ENCODE measurements around the gene CRELD1. TPM values are rescaled to one million over a fixed set of nuclear protein-coding genes. Genes with fewer than 3 reads are reported as not detected.
A peak's percentile ranks its signal among the peaks of the same experiment; 100 is the strongest.

The CRELD1 gene
- total RNA-seq, 1 experiment from 2014 or later = 13.2 TPM

- CTCF ChIA-PET = no interaction called here
- no peak for DNase-seq (ENCODE audit: low spot score)
- BruUV-seq (replicated peaks) = no TSS peak
- POLR2A ChIA-PET (ENCODE audit: low non-redundant PET) = no interaction called here
- Histone ChIP-seq H3K27ac (ENCODE audit: low read depth, low read length, poor library complexity, severe bottlenecking) (no peak overlapping the region), H3K27me3 (replicated peaks; ENCODE audit: insufficient read depth, low read depth, low read length, poor library complexity) (no peaks in the 10 kb centered on the region), H3K36me3 (ENCODE audit: insufficient read depth, low read length, poor library complexity, severe bottlenecking) (no peaks in the 10 kb centered on the region), H3K4me1 (ENCODE audit: insufficient read depth, low read length, poor library complexity, severe bottlenecking) (no peaks in the 10 kb centered on the region), H3K9me3 (ENCODE audit: low read depth, low read length, poor library complexity, severe bottlenecking) (no peaks in the 10 kb centered on the region), H3K4me3 (ENCODE audit: low read depth, low read length, poor library complexity, severe bottlenecking) (peak overlapping the region; percentile 60)
- intact Hi-C loops (cut with micrococcal nuclease; ENCODE audit: unreplicated experiment) = no loop called here
- TF ChIP-seq CTCF (conservative IDR thresholded peaks at IDR 0.05; ENCODE audit: low read depth, low read length) (no peak), EZH2 (IDR thresholded peaks at IDR 0.05; ENCODE audit: borderline replicate concordance, low read depth, low read length, poor library complexity, severe bottlenecking) (no peak)
These were observed 17.9 kb downstream of the CRELD1 start for GRCh38 chr3:9951598-9951961.

- TF ChIP-seq EZH2 (IDR thresholded peaks at IDR 0.05; ENCODE audit: borderline replicate concordance, low read depth, low read length, poor library complexity, severe bottlenecking) (no peak), CTCF (conservative IDR thresholded peaks at IDR 0.05; ENCODE audit: low read depth, low read length) (no peak)
- peak; percentile 61 for DNase-seq (ENCODE audit: low spot score)
- H3K9me3 ChIP-seq (ENCODE audit: low read depth, low read length, poor library complexity, severe bottlenecking) = no peaks in the 10 kb centered on the region
- ChIA-PET POLR2A (ENCODE audit: low non-redundant PET) (no interaction called here), CTCF (no interaction called here)
- H3K27ac ChIP-seq (ENCODE audit: low read depth, low read length, poor library complexity, severe bottlenecking) = no peak within 1 kb of the TSS
- BruUV-seq (replicated peaks) = no TSS peak
- H3K27me3 ChIP-seq (replicated peaks; ENCODE audit: insufficient read depth, low read depth, low read length, poor library complexity) = no peaks in the 10 kb centered on the region
- H3K36me3 ChIP-seq (ENCODE audit: insufficient read depth, low read length, poor library complexity, severe bottlenecking) = no peaks in the 10 kb centered on the region
- intact Hi-C loops (cut with micrococcal nuclease; ENCODE audit: unreplicated experiment) = no loop called here
- H3K4me1 ChIP-seq (ENCODE audit: insufficient read depth, low read length, poor library complexity, severe bottlenecking) = no peaks in the 10 kb centered on the region
- H3K4me3 ChIP-seq (ENCODE audit: low read depth, low read length, poor library complexity, severe bottlenecking) = peak within 1 kb of the TSS; percentile 60
These were observed 18.6 kb downstream of the CRELD1 start, which contains the start of gene PRRT3 for GRCh38 chr3:9951962-9952805. Gene PRRT3, minus strand, starts transcription at chr3:9952408. Its CDS starts 2,293 bp downstream, at chr3:9950115.

- Histone ChIP-seq H3K4me1 (ENCODE audit: insufficient read depth, low read length, poor library complexity, severe bottlenecking) (no peaks in the 10 kb centered on the region), H3K4me3 (ENCODE audit: low read depth, low read length, poor library complexity, severe bottlenecking) (no peak overlapping the region), H3K36me3 (ENCODE audit: insufficient read depth, low read length, poor library complexity, severe bottlenecking) (no peaks in the 10 kb centered on the region), H3K27me3 (replicated peaks; ENCODE audit: insufficient read depth, low read depth, low read length, poor library complexity) (no peaks in the 10 kb centered on the region), H3K9me3 (ENCODE audit: low read depth, low read length, poor library complexity, severe bottlenecking) (no peaks in the 10 kb centered on the region), H3K27ac (ENCODE audit: low read depth, low read length, poor library complexity, severe bottlenecking) (no peak overlapping the region)
- intact Hi-C loops (cut with micrococcal nuclease; ENCODE audit: unreplicated experiment) = no loop called here
- no peak for TF ChIP-seq EZH2 (IDR thresholded peaks at IDR 0.05; ENCODE audit: borderline replicate concordance, low read depth, low read length, poor library complexity, severe bottlenecking)
- no peak for TF ChIP-seq CTCF (conservative IDR thresholded peaks at IDR 0.05; ENCODE audit: low read depth, low read length)
- ChIA-PET POLR2A (ENCODE audit: low non-redundant PET) (no interaction called here), CTCF (no interaction called here)
- DNase-seq (ENCODE audit: low spot score) = no peak
- no TSS peak for BruUV-seq (replicated peaks)
These were observed 21.5 kb downstream of the CRELD1 start for GRCh38 chr3:9955067-9955502.

Data from A673 (cell line).